Measurements from ENCODE around the gene SPR. TPM values are rescaled to one million over a fixed set of nuclear protein-coding genes. Genes with fewer than 3 reads are reported as not detected.

SPR gene
- total and polyA plus RNA-seq, 2 of the 13 experiments (the other 11 are each of a cell fraction or from before 2014, with no cell fraction given), result 34.0 to 96.0 TPM

GRCh38 chr2:72862239-72862988 lies 24.8 kb upstream of the SPR start (continued):
- no peak for TF ChIP-seq ZNF546 (CRISPR knock-in tag; conservative IDR thresholded peaks at IDR 0.05)
- no peak for TF ChIP-seq ATF1 (CRISPR knock-in tag; IDR thresholded peaks at IDR 0.05)
- TF ChIP-seq NR3C1 (CRISPR knock-in tag; IDR thresholded peaks at IDR 0.05), result no peak
- no peak for TF ChIP-seq RFX1 (IDR thresholded peaks at IDR 0.05)
- no peak for TF ChIP-seq MTA3 (CRISPR knock-in tag; IDR thresholded peaks at IDR 0.05)
- no peak for TF ChIP-seq SOX6 (IDR thresholded peaks at IDR 0.05)
- TF ChIP-seq SOX6 (CRISPR knock-in tag; IDR thresholded peaks at IDR 0.05), result peak; percentile 68
- TF ChIP-seq PLRG1 (conservative IDR thresholded peaks at IDR 0.05), result no peak
- TF ChIP-seq SNRNP70 (IDR thresholded peaks at IDR 0.05; ENCODE audit: low read depth, low read length), result no peak
- TF ChIP-seq SOX5 (CRISPR knock-in tag; IDR thresholded peaks at IDR 0.05; ENCODE audit: borderline replicate concordance), result 0 out of 2 replicates have a peak, but pooled peaks have one; percentile 21
- TF ChIP-seq ZNF619 (CRISPR knock-in tag; IDR thresholded peaks at IDR 0.05), result peak; percentile 88
- TF ChIP-seq PREB (CRISPR knock-in tag; IDR thresholded peaks at IDR 0.05), result no peak
- no peak; the same call in 1 of the 2 replicates for TF ChIP-seq MTF2 (CRISPR knock-in tag; IDR thresholded peaks at IDR 0.05; ENCODE audit: borderline replicate concordance)
- no peak for TF ChIP-seq ZNF749 (CRISPR knock-in tag; IDR thresholded peaks at IDR 0.05; ENCODE audit: borderline replicate concordance)
- TF ChIP-seq CBFB (CRISPR knock-in tag; IDR thresholded peaks at IDR 0.05), result peak; percentile 40; the same call in 1 of the 2 replicates
- no peak; the same call in 1 of the 2 replicates for TF ChIP-seq THRA (CRISPR knock-in tag; IDR thresholded peaks at IDR 0.05; ENCODE audit: borderline replicate concordance)
- no peak for TF ChIP-seq ZNF10 (CRISPR knock-in tag; IDR thresholded peaks at IDR 0.05; ENCODE audit: borderline replicate concordance, low read depth)
- no peak for TF ChIP-seq ATF4 (CRISPR knock-in tag; IDR thresholded peaks at IDR 0.05)
- TF ChIP-seq ZNF124 (CRISPR knock-in tag; IDR thresholded peaks at IDR 0.05), result no peak
- TF ChIP-seq TRIM22 (IDR thresholded peaks at IDR 0.05), result no peak
- no peak for TF ChIP-seq ZNF260 (CRISPR knock-in tag; IDR thresholded peaks at IDR 0.05; ENCODE audit: borderline replicate concordance, low read depth)
- no peak for TF ChIP-seq PAF1 (CRISPR knock-in tag; IDR thresholded peaks at IDR 0.05)
- TF ChIP-seq ZSCAN9 (CRISPR knock-in tag; IDR thresholded peaks at IDR 0.05; ENCODE audit: borderline replicate concordance), result no peak
- TF ChIP-seq THAP11 (CRISPR knock-in tag; IDR thresholded peaks at IDR 0.05), result peak; percentile 73
- TF ChIP-seq ZNF772 (CRISPR knock-in tag; IDR thresholded peaks at IDR 0.05), result peak; percentile 94
- TF ChIP-seq SOX13 (IDR thresholded peaks at IDR 0.05), result no peak
- peak in 1 of 2 experiments; percentile 44; a peak in 1 of 4 replicates for TF ChIP-seq SOX13 (CRISPR knock-in tag; conservative IDR thresholded peaks at IDR 0.05 in 1 of 2, IDR thresholded peaks at IDR 0.05 in 1 of 2)
